GM21576 (cell line): ENCODE data around the gene ZNF593.
A peak's percentile ranks its signal among the peaks of the same experiment; 100 is the strongest.

Source experiments
- ATAC-seq: cut with Tn5 transposase; IDR thresholded peaks from one replicate; pipeline ENCODE4 v1.9.1; 2021; ENCODE audit warnings: mild to moderate bottlenecking, moderate library complexity; ENCODE audit not compliant: unreplicated experiment

Gene ZNF593

GRCh38 chr1:26169669-26170471 lies at the start of gene ZNF593:
ZNF593 (plus strand) TSS chr1:26169908; CDS start chr1:26169984, 76 bp downstream.
- ATAC-seq, result peak; percentile 86

GRCh38 chr1:26121854-26122773 lies 47.6 kb upstream of the ZNF593 start:
- ATAC-seq, result no peak

- ATAC-seq, result no peak
These were observed 46.4 kb upstream of the ZNF593 start for GRCh38 chr1:26122988-26123973.

GRCh38 chr1:26124418-26125331 lies 45.0 kb upstream of the ZNF593 start:
- ATAC-seq, result no peak

- ATAC-seq, result no peak
These were observed 44.3 kb upstream of the ZNF593 start for GRCh38 chr1:26125382-26125781.

- ATAC-seq, result no peak
These were observed 43.8 kb upstream of the ZNF593 start for GRCh38 chr1:26125946-26126320.

GRCh38 chr1:26126321-26127084 lies 43.2 kb upstream of the ZNF593 start:
- no peak for ATAC-seq

- no peak for ATAC-seq
These were observed 42.2 kb upstream of the ZNF593 start for GRCh38 chr1:26127235-26128163.

GRCh38 chr1:26129778-26130177 lies 39.9 kb upstream of the ZNF593 start:
- no peak for ATAC-seq

- no peak for ATAC-seq
These were observed 39.0 kb upstream of the ZNF593 start for GRCh38 chr1:26130695-26131094.

GRCh38 chr1:26132128-26132833 lies 37.4 kb upstream of the ZNF593 start:
- ATAC-seq, result no peak

- ATAC-seq, result no peak
These were observed 36.9 kb upstream of the ZNF593 start for GRCh38 chr1:26132834-26133167.

GRCh38 chr1:26134466-26134865 lies 35.2 kb upstream of the ZNF593 start:
- ATAC-seq, result no peak

- ATAC-seq, result no peak
These were observed 30.6 kb upstream of the ZNF593 start for GRCh38 chr1:26138974-26139558.

- ATAC-seq, result no peak
These were observed 27.5 kb upstream of the ZNF593 start for GRCh38 chr1:26142159-26142558.

- no peak for ATAC-seq
These were observed 24.4 kb upstream of the ZNF593 start for GRCh38 chr1:26145041-26145959.
